ENCODE data around the gene G2E3. TPM values are rescaled to one million over a fixed set of nuclear protein-coding genes. Genes with fewer than 3 reads are reported as not detected.

The G2E3 gene
- total and polyA plus RNA-seq, 2 of the 13 experiments (the other 11 are each of a cell fraction or from before 2014, with no cell fraction given): 22.8 to 63.0 TPM

DNA sequence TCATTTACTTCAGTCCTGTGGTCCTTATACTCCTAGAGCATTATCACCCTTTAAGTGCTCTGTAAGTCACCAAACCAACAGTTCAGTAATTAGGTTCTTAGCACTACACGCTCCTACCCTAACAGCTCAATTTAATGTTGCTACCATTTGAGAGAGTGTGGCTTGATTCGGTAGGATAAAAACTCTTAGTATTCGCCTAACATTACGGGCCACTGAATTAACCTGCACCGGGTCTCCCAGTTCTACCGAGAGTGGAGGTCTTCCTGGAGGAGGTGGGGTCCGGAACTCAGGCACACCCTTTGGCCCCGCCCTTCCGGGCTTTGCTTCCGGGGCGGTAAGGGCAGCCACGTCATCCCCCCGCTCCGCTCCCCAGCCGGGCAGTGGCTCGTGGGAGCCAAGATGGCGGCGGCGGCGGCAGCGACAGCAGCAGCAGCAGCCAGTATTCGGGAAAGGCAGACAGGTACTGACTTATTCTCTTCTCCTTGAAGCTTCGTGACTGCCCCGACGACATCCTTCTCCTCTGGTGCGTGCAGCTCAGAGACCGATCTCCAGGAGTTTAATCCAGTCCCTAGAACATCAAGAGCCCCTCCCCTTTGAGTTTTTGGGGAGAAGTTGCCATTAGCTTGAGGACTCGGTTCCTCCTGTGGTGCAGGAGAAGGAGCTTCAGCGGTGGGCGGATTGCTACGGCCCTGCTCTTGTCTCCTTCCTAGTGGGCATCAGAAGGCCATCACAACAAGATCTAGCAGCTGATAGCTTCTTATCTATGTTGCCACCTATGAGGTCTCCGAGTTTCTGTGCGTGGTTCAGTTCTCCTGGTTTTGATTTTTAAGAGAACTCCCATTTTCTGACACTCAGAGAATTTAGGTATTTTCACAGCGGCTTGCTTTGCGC, 63.2 kb downstream of the G2E3 start, which contains the start of gene SCFD1 (continued):
- TF ChIP-seq ZNF143 (CRISPR knock-in tag; IDR thresholded peaks at IDR 0.05) (peak; percentile 84), NR3C1 (CRISPR knock-in tag; IDR thresholded peaks at IDR 0.05) (no peak), ZNF10 (CRISPR knock-in tag; IDR thresholded peaks at IDR 0.05; ENCODE audit: borderline replicate concordance, low read depth) (no peak), ZBTB1 (CRISPR knock-in tag; IDR thresholded peaks at IDR 0.05; ENCODE audit: borderline replicate concordance) (peak; percentile 49; the same call in 1 of the 2 replicates), GATA4 (IDR thresholded peaks at IDR 0.05; ENCODE audit: borderline replicate concordance, low read depth) (peak; percentile 93; the same call in 1 of the 2 replicates), ZNF569 (CRISPR knock-in tag; IDR thresholded peaks at IDR 0.05; ENCODE audit: borderline replicate concordance) (peak; percentile 89; the same call in 1 of the 2 replicates), THYN1 (CRISPR knock-in tag; IDR thresholded peaks at IDR 0.05; ENCODE audit: borderline replicate concordance, low read depth) (no peak; the same call in 1 of the 2 replicates), DR1 (CRISPR knock-in tag; IDR thresholded peaks at IDR 0.05) (no peak; the same call in 1 of the 2 replicates), CAMTA2 (CRISPR knock-in tag; IDR thresholded peaks at IDR 0.05; ENCODE audit: borderline replicate concordance) (peak; percentile 94), ZNF598 (CRISPR knock-in tag; IDR thresholded peaks at IDR 0.05; ENCODE audit: borderline replicate concordance) (peak; percentile 100), MLLT10 (CRISPR knock-in tag; IDR thresholded peaks at IDR 0.05) (peak; percentile 89; the same call in 1 of the 2 replicates), CHCHD3 (CRISPR knock-in tag; IDR thresholded peaks at IDR 0.05) (peak; percentile 97), RBM22 (optimal IDR thresholded peaks at IDR 0.05; ENCODE audit: low read length) (peak; percentile 97), RBAK (CRISPR knock-in tag; IDR thresholded peaks at IDR 0.05) (no peak)
- TF ChIP-seq, protein P1, sequence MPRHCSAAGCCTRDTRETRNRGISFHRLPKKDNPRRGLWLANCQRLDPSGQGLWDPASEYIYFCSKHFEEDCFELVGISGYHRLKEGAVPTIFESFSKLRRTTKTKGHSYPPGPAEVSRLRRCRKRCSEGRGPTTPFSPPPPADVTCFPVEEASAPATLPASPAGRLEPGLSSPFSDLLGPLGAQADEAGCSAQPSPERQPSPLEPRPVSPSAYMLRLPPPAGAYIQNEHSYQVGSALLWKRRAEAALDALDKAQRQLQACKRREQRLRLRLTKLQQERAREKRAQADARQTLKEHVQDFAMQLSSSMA (CRISPR knock-in tag; IDR thresholded peaks at IDR 0.05): peak; percentile 55; the same call in 1 of the 2 replicates
- TF ChIP-seq, protein P2, sequence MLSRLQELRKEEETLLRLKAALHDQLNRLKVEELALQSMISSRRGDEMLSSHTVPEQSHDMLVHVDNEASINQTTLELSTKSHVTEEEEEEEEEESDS (CRISPR knock-in tag; IDR thresholded peaks at IDR 0.05; ENCODE audit: borderline replicate concordance): 0 out of 2 replicates have a peak, but pooled peaks have one; percentile 47
- TF ChIP-seq, protein P3, sequence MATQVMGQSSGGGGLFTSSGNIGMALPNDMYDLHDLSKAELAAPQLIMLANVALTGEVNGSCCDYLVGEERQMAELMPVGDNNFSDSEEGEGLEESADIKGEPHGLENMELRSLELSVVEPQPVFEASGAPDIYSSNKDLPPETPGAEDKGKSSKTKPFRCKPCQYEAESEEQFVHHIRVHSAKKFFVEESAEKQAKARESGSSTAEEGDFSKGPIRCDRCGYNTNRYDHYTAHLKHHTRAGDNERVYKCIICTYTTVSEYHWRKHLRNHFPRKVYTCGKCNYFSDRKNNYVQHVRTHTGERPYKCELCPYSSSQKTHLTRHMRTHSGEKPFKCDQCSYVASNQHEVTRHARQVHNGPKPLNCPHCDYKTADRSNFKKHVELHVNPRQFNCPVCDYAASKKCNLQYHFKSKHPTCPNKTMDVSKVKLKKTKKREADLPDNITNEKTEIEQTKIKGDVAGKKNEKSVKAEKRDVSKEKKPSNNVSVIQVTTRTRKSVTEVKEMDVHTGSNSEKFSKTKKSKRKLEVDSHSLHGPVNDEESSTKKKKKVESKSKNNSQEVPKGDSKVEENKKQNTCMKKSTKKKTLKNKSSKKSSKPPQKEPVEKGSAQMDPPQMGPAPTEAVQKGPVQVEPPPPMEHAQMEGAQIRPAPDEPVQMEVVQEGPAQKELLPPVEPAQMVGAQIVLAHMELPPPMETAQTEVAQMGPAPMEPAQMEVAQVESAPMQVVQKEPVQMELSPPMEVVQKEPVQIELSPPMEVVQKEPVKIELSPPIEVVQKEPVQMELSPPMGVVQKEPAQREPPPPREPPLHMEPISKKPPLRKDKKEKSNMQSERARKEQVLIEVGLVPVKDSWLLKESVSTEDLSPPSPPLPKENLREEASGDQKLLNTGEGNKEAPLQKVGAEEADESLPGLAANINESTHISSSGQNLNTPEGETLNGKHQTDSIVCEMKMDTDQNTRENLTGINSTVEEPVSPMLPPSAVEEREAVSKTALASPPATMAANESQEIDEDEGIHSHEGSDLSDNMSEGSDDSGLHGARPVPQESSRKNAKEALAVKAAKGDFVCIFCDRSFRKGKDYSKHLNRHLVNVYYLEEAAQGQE (IDR thresholded peaks at IDR 0.05; ENCODE audit: borderline replicate concordance in 1 of 2, low read depth in 1 of 2, low read length in 2 of 2): peak in 1 of 2 experiments; percentile 86; a peak in 2 of 4 replicates
- TF ChIP-seq, protein P4, sequence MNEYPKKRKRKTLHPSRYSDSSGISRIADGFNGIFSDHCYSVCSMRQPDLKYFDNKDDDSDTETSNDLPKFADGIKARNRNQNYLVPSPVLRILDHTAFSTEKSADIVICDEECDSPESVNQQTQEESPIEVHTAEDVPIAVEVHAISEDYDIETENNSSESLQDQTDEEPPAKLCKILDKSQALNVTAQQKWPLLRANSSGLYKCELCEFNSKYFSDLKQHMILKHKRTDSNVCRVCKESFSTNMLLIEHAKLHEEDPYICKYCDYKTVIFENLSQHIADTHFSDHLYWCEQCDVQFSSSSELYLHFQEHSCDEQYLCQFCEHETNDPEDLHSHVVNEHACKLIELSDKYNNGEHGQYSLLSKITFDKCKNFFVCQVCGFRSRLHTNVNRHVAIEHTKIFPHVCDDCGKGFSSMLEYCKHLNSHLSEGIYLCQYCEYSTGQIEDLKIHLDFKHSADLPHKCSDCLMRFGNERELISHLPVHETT (CRISPR knock-in tag; conservative IDR thresholded peaks at IDR 0.05): peak; percentile 97
